BE2C (cell line): ENCODE data around the gene WDR72.
"Not testable (repeated sequence)": the region's sequence is repeated elsewhere in the genome, so short reads cannot be mapped to it uniquely, and the experiment has no call there.

ENCODE experiments used
- DNase-seq: peaks from one replicate; pipeline ENCODE4 v3.0.0-alpha.2; 2020
- H3K27me3 ChIP-seq: fragments of 250-450 bp; sonication (Bioruptor Pico); 2 replicates; pipeline ENCODE4 v1.5.1; 2020; ENCODE audit warnings: mild to moderate bottlenecking
- H3K36me3 ChIP-seq: fragments of 250-450 bp; sonication (Bioruptor Pico); 2 replicates; pipeline ENCODE4 v1.5.1; 2020; ENCODE audit warnings: mild to moderate bottlenecking
- H3K4me1 ChIP-seq: fragments of 250-450 bp; sonication (Bioruptor Pico); 2 replicates; pipeline ENCODE4 v1.5.1; 2020
- H3K4me3 ChIP-seq: 2 replicates; pipeline ENCODE4 v1.5.1; 2011; ENCODE audit warnings: low read depth, low read length
- H3K9me3 ChIP-seq: fragments of 250-450 bp; sonication (Bioruptor Pico); 2 replicates; pipeline ENCODE4 v1.5.1; 2020
- TF ChIP-seq, protein P1 (sequence below): IDR thresholded peaks from 2 replicates; pipeline ENCODE4 v1.5.1; 2012; ENCODE audit warnings: mild to moderate bottlenecking, low read depth, low read length

Gene WDR72

DNA sequence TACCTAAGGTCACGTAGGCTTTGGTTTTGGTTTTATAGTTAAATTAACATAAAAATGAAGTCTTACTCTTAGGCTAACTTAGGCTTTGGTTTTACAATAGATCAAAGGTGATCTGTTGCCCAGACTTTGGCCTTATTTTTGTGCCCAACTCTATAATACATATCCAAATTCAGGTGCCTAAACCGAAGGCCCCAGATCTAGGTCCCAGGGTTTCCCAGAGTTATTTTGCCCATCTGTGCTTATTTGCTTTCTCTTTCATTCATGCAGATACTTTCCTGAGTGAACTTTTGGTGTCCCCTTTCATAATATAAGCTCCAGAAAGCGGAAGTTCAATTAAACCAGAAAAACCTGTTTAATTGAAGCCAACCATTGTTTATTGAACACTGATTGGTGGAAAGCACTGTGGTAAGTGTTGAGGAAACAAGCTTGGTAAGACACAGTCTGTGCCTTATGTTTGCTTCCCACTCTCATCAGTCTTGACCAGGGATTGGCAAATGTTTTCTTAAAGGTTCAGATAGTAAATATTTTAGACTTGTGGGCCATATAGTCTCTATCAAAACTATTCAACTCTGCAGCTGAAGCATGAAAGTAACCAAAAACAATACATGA, 209.7 kb downstream of the WDR72 start:
- TF ChIP-seq, protein P1, sequence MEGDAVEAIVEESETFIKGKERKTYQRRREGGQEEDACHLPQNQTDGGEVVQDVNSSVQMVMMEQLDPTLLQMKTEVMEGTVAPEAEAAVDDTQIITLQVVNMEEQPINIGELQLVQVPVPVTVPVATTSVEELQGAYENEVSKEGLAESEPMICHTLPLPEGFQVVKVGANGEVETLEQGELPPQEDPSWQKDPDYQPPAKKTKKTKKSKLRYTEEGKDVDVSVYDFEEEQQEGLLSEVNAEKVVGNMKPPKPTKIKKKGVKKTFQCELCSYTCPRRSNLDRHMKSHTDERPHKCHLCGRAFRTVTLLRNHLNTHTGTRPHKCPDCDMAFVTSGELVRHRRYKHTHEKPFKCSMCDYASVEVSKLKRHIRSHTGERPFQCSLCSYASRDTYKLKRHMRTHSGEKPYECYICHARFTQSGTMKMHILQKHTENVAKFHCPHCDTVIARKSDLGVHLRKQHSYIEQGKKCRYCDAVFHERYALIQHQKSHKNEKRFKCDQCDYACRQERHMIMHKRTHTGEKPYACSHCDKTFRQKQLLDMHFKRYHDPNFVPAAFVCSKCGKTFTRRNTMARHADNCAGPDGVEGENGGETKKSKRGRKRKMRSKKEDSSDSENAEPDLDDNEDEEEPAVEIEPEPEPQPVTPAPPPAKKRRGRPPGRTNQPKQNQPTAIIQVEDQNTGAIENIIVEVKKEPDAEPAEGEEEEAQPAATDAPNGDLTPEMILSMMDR = no peak
- DNase-seq = no peak
- Histone ChIP-seq H3K9me3 (no peaks in the 10 kb centered on the region), H3K36me3 (no peaks in the 10 kb centered on the region), H3K4me1 (no peaks in the 10 kb centered on the region), H3K4me3 (no peak overlapping the region), H3K27me3 (peaks cover 5% of the 10 kb centered on the region; the same call in 1 of the 2 replicates)

DNA sequence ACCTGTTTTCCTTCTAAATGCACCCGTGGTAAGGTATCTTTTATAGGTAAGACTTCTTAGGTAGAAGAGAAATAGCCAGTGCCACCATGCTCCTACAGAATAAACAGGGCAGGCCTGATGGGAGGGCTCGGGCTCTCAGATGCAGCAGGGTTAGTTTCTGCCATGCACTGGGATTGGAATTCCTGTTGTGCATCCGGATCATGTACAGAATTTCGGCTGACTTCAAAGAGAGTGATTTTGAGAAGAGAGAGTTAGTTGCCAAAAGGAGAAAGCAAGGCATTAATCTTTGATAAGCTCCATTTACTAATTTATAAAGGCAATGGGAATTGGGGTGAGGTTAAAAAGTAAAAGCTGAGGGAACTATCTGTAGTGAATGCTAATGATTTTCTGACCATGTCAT, 211.2 kb downstream of the WDR72 start:
- H3K9me3 ChIP-seq = no peaks in the 10 kb centered on the region
- H3K27me3 ChIP-seq = no peaks in the 10 kb centered on the region
- H3K36me3 ChIP-seq = no peaks in the 10 kb centered on the region
- DNase-seq = no peak
- no peaks in the 10 kb centered on the region for H3K4me1 ChIP-seq
- no peak overlapping the region for H3K4me3 ChIP-seq
- TF ChIP-seq, protein P1 = no peak

DNA sequence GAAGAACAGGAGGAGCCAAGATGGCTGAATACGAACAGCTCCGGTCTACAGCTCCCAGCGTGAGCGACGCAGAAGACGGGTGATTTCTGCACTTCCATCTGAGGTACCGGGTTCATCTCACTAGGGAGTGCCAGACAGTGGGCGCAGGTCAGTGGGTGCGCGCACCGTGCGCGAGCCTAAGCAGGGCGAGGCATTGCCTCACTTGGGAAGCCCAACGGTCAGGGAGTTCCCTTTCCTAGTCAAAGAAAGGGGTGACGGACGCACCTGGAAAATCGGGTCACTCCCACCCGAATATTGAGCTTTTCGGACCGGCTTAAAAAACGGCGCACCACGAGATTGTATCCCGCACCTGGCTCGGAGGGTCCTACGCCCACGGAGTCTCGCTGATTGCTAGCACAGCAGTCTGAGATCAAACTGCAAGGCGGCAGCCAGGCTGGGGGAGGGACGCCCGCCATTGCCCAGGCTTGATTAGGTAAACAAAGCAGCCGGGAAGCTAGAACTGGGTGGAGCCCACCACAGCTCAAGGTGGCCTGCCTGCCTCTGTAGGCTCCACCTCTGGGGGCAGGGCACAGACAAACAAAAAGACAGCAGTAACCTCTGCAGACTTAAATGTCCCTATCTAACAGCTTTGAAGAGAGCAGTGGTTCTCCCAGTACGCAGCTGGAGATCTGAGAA, 218.7 kb downstream of the WDR72 start:
- not testable (repeated sequence) for H3K36me3 ChIP-seq, H3K4me3 ChIP-seq, DNase-seq

DNA sequence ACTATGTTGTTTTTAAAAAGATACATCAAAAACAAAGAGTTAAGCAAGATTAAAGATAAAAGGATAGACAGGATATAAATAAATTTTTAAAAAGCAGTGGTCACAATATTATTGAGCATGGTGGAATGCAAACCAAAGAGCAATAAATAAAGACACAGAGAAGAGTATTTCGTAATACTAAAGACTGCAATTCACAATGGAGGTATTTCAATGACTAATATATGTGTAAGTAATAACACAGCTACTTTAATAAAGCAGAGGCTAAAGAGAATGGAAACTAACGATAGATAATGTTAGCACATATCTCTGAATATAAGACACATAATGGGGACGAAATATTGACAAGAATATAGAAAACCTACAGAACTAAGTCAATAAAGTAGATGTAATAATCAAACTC, 219.6 kb downstream of the WDR72 start:
- H3K36me3 ChIP-seq = no peaks in the 10 kb centered on the region
- no peak overlapping the region for H3K4me3 ChIP-seq
- DNase-seq = no peak
- TF ChIP-seq, protein P1 = no peak
- H3K27me3 ChIP-seq = no peaks in the 10 kb centered on the region
- no peaks in the 10 kb centered on the region for H3K9me3 ChIP-seq
- no peaks in the 10 kb centered on the region for H3K4me1 ChIP-seq

More for the DNA sequence above, 218.7 kb downstream of the WDR72 start:
- H3K4me1 ChIP-seq, H3K27me3 ChIP-seq, H3K9me3 ChIP-seq: not testable (repeated sequence)

DNA sequence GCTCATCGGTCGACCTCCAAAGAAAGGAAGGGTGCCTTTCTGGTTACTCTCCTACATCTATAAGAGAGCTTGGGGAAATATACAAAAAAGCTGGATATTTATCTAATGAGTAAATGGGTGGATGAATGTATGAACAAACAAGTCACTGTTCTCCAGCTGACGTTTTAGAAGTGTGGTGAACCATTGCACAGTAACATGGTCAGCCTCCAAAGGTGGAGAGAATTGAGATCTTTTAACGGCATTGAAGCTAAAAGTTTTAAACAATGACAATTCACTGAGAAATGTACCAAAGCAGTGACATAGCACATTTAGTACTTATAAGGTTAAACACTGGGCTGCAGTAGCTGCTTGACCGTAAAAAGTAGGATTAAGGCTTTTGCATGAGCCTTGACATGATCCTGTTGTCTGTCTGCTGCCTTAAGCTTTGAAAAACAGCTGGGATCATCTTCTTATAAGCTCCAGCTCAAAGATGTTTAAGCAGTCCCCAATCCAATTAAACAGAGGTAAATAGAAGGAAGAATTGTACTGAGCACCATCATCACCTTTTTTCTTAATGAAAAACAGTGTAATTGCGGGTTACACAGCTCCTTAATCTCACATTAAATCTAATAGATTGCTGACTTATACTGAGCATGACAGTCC, 222.9 kb downstream of the WDR72 start:
- H3K36me3 ChIP-seq = no peaks in the 10 kb centered on the region
- H3K27me3 ChIP-seq = no peaks in the 10 kb centered on the region
- H3K4me3 ChIP-seq = no peak overlapping the region
- DNase-seq = no peak
- H3K4me1 ChIP-seq = no peaks in the 10 kb centered on the region
- TF ChIP-seq, protein P1 = no peak
- H3K9me3 ChIP-seq = no peaks in the 10 kb centered on the region

DNA sequence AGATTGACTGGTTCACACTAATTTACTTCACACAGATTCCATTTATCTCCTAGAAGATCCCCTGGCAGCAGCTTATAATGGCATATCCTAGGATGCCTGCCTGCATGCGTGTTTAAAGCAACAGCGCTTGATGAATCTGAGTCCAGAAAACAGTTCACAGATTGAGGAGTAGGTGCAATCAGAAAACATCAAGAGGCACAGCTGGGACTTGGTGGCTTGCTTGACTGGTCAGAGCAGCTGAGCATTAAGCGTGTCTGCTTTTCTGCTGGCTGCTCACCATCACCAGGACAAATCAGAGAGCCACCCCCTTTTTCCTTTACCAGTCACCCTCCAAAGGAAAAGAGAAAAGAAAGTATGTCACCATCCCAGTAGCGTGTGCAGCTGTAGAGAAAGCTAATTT, 223.6 kb downstream of the WDR72 start:
- Histone ChIP-seq H3K4me1 (no peaks in the 10 kb centered on the region), H3K9me3 (no peaks in the 10 kb centered on the region), H3K4me3 (no peak overlapping the region), H3K27me3 (no peaks in the 10 kb centered on the region), H3K36me3 (no peaks in the 10 kb centered on the region)
- TF ChIP-seq, protein P1 = no peak
- DNase-seq = no peak
